ENCODE measurements around the gene GLTP. TPM values are rescaled to one million over a fixed set of nuclear protein-coding genes. Genes with fewer than 3 reads are reported as not detected.

Gene GLTP
- total and polyA plus RNA-seq, 2 of the 13 experiments (the other 11 are each of a cell fraction or from before 2014, with no cell fraction given), result 10.7 to 12.9 TPM

- TF ChIP-seq ELF1 (CRISPR knock-in tag; IDR thresholded peaks at IDR 0.05) (peak; percentile 71), MXD3 (CRISPR knock-in tag; IDR thresholded peaks at IDR 0.05) (no peak), ZNF124 (CRISPR knock-in tag; IDR thresholded peaks at IDR 0.05) (no peak), NR2F6 (IDR thresholded peaks at IDR 0.05) (no peak), NR2F6 (CRISPR knock-in tag; IDR thresholded peaks at IDR 0.05) (peak; percentile 83), ELF3 (CRISPR knock-in tag; IDR thresholded peaks at IDR 0.05) (peak; percentile 77), NFE2L1 (CRISPR knock-in tag; IDR thresholded peaks at IDR 0.05; ENCODE audit: borderline replicate concordance) (no peak), ZFX (CRISPR knock-in tag; IDR thresholded peaks at IDR 0.05; ENCODE audit: low read depth) (peak; percentile 57), SCMH1 (CRISPR knock-in tag; IDR thresholded peaks at IDR 0.05; ENCODE audit: borderline replicate concordance) (no peak), SAFB2 (CRISPR knock-in tag; IDR thresholded peaks at IDR 0.05; ENCODE audit: borderline replicate concordance, low read depth) (no peak), CSRNP2 (CRISPR knock-in tag; conservative IDR thresholded peaks at IDR 0.05; ENCODE audit: low read depth) (no peak), ZNF3 (CRISPR knock-in tag; IDR thresholded peaks at IDR 0.05) (peak; percentile 31; the same call in 1 of the 2 replicates), JUND (CRISPR knock-in tag; IDR thresholded peaks at IDR 0.05) (peak; percentile 80), MAZ (IDR thresholded peaks at IDR 0.05; ENCODE audit: borderline replicate concordance, low read depth, low read length) (0 out of 2 replicates have a peak, but pooled peaks have one; percentile 49), MAZ (CRISPR knock-in tag; IDR thresholded peaks at IDR 0.05; ENCODE audit: low read depth) (no peak), PCBP1 (IDR thresholded peaks at IDR 0.05; ENCODE audit: borderline replicate concordance, low read depth, low read length) (no peak), ZFY (CRISPR knock-in tag; IDR thresholded peaks at IDR 0.05) (no peak), TEAD3 (CRISPR knock-in tag; optimal IDR thresholded peaks at IDR 0.05; ENCODE audit: borderline replicate concordance) (peak; percentile 66), FOXK2 (IDR thresholded peaks at IDR 0.05) (no peak)
- TF ChIP-seq, protein P1, sequence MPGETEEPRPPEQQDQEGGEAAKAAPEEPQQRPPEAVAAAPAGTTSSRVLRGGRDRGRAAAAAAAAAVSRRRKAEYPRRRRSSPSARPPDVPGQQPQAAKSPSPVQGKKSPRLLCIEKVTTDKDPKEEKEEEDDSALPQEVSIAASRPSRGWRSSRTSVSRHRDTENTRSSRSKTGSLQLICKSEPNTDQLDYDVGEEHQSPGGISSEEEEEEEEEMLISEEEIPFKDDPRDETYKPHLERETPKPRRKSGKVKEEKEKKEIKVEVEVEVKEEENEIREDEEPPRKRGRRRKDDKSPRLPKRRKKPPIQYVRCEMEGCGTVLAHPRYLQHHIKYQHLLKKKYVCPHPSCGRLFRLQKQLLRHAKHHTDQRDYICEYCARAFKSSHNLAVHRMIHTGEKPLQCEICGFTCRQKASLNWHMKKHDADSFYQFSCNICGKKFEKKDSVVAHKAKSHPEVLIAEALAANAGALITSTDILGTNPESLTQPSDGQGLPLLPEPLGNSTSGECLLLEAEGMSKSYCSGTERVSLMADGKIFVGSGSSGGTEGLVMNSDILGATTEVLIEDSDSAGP (CRISPR knock-in tag; IDR thresholded peaks at IDR 0.05; ENCODE audit: borderline replicate concordance), result peak; percentile 65; the same call in 1 of the 2 replicates
- TF ChIP-seq, protein P2, sequence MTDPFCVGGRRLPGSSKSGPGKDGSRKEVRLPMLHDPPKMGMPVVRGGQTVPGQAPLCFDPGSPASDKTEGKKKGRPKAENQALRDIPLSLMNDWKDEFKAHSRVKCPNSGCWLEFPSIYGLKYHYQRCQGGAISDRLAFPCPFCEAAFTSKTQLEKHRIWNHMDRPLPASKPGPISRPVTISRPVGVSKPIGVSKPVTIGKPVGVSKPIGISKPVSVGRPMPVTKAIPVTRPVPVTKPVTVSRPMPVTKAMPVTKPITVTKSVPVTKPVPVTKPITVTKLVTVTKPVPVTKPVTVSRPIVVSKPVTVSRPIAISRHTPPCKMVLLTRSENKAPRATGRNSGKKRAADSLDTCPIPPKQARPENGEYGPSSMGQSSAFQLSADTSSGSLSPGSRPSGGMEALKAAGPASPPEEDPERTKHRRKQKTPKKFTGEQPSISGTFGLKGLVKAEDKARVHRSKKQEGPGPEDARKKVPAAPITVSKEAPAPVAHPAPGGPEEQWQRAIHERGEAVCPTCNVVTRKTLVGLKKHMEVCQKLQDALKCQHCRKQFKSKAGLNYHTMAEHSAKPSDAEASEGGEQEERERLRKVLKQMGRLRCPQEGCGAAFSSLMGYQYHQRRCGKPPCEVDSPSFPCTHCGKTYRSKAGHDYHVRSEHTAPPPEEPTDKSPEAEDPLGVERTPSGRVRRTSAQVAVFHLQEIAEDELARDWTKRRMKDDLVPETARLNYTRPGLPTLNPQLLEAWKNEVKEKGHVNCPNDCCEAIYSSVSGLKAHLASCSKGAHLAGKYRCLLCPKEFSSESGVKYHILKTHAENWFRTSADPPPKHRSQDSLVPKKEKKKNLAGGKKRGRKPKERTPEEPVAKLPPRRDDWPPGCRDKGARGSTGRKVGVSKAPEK (CRISPR knock-in tag; IDR thresholded peaks at IDR 0.05; ENCODE audit: borderline replicate concordance), result no peak
- TF ChIP-seq, protein P3, sequence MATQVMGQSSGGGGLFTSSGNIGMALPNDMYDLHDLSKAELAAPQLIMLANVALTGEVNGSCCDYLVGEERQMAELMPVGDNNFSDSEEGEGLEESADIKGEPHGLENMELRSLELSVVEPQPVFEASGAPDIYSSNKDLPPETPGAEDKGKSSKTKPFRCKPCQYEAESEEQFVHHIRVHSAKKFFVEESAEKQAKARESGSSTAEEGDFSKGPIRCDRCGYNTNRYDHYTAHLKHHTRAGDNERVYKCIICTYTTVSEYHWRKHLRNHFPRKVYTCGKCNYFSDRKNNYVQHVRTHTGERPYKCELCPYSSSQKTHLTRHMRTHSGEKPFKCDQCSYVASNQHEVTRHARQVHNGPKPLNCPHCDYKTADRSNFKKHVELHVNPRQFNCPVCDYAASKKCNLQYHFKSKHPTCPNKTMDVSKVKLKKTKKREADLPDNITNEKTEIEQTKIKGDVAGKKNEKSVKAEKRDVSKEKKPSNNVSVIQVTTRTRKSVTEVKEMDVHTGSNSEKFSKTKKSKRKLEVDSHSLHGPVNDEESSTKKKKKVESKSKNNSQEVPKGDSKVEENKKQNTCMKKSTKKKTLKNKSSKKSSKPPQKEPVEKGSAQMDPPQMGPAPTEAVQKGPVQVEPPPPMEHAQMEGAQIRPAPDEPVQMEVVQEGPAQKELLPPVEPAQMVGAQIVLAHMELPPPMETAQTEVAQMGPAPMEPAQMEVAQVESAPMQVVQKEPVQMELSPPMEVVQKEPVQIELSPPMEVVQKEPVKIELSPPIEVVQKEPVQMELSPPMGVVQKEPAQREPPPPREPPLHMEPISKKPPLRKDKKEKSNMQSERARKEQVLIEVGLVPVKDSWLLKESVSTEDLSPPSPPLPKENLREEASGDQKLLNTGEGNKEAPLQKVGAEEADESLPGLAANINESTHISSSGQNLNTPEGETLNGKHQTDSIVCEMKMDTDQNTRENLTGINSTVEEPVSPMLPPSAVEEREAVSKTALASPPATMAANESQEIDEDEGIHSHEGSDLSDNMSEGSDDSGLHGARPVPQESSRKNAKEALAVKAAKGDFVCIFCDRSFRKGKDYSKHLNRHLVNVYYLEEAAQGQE (IDR thresholded peaks at IDR 0.05; ENCODE audit: borderline replicate concordance in 1 of 2, low read depth in 1 of 2, low read length in 2 of 2), result no peak
These were observed 57.4 kb downstream of the GLTP start (continued) for GRCh38 chr12:109822951-109823411.
